SJSA1 (cell line): ENCODE measurements around the gene THRB. TPM values are rescaled to one million over a fixed set of nuclear protein-coding genes. Genes with fewer than 3 reads are reported as not detected.

ENCODE experiments used
- DNase-seq, 2 experiments: peaks; one replicate each; pipeline ENCODE4 v3.0.0-alpha.2; 2015 to 2020; ENCODE audit warnings: low spot score in 2 of 2, low read depth in 1 of 2
- H3K27ac ChIP-seq: fragments of 250-450 bp; sonication (Bioruptor Pico); 2 replicates; pipeline ENCODE4 v1.5.1; 2020; ENCODE audit warnings: mild to moderate bottlenecking, moderate library complexity
- H3K27me3 ChIP-seq: fragments of 250-450 bp; sonication (Bioruptor Pico); replicated peaks from 2 replicates; pipeline ENCODE4 v1.5.1; 2020; ENCODE audit warnings: mild to moderate bottlenecking, moderate library complexity
- H3K36me3 ChIP-seq: fragments of 250-450 bp; sonication (Bioruptor Pico); 2 replicates; pipeline ENCODE4 v1.5.1; 2020; ENCODE audit warnings: mild to moderate bottlenecking
- H3K4me1 ChIP-seq: fragments of 250-450 bp; sonication (Bioruptor Pico); replicated peaks from 2 replicates; pipeline ENCODE4 v1.6.1; 2021; ENCODE audit warnings: mild to moderate bottlenecking
- H3K4me3 ChIP-seq: fragments of 250-450 bp; sonication (Bioruptor Pico); 2 replicates; pipeline ENCODE4 v1.5.1; 2020; ENCODE audit warnings: mild to moderate bottlenecking
- H3K9me3 ChIP-seq: fragments of 250-450 bp; sonication (Bioruptor Pico); replicated peaks from 2 replicates; pipeline ENCODE4 v1.5.1; 2020; ENCODE audit warnings: mild to moderate bottlenecking
- total RNA-seq: library from RNA; depleted of rRNA; stranded (reverse); fragments of >200 nt; shearing (Covaris generic); gene quantifications from 2 replicates; pipeline ENCODE4 v1.2.3, GENCODE V29; 2014

Gene THRB
- total RNA-seq, 1 experiment from 2014 or later = 3.2 TPM

DNA sequence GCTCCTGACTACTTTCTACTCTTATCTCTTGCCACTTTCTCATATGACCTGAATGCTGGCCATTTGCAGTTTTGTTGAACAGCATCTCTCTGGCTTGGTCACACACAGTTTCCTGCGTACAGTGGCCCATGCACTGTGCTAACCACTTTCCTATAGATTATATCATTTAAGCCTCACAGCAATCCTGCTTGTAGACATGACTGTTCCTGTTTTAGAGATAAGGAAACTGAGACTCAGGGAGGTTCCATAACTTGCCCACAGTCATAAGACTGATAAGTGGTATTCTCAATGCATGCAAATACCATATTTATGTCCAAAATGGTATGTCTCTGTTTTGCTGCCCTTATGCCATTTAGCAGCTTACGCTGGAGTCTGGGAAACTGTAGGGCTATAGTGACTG is 320.0 kb downstream of the THRB start:
- Histone ChIP-seq H3K27me3 (no peaks in the 10 kb centered on the region), H3K9me3 (no peaks in the 10 kb centered on the region), H3K36me3 (no peaks in the 10 kb centered on the region), H3K4me3 (no peak overlapping the region), H3K4me1 (no peaks in the 10 kb centered on the region), H3K27ac (no peak overlapping the region)
- no peak for DNase-seq

DNA sequence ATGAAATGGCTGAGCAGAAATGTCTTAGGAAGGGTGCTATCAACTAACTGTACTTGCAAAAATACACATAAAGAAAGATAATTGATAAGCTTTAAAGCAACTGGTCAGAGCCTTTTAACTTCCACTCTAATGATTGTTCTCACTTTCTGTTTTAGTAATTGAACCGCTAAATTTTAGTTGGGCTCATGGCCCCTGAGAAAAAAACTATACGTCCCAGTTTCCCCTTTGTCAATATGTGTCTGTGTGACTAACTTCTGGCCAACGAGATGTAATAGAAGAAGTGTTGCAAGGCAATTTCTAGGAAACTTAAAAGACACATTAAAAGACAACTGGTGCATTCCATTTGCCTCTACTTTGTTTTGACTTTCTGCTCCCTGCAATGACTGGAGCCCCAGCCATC is 325.7 kb downstream of the THRB start:
- H3K27ac ChIP-seq = no peak overlapping the region
- DNase-seq = no peak
- no peak overlapping the region for H3K4me3 ChIP-seq
- H3K27me3 ChIP-seq = no peaks in the 10 kb centered on the region
- H3K4me1 ChIP-seq = no peaks in the 10 kb centered on the region
- H3K36me3 ChIP-seq = no peaks in the 10 kb centered on the region
- H3K9me3 ChIP-seq = no peaks in the 10 kb centered on the region

DNA sequence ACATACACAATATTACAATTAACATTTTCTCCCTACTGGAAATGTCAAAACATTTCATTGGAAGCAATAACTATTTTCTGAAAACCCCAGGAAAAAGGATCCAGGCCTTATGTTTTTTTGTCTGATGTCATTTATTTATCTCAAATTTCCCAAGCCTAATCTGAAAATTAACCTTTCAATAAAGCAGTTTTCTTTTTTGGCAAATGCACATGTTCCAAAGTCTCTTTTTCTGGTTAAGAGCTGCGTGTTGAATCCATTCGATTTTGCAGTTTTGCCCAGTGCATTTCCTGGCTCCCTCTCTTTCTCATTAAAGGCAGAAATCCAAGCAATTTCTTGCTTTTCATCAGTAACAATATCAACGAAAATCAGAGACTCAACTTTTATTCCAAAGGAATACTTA is 327.2 kb downstream of the THRB start:
- DNase-seq = no peak
- Histone ChIP-seq H3K36me3 (no peaks in the 10 kb centered on the region), H3K27ac (no peak overlapping the region), H3K27me3 (no peaks in the 10 kb centered on the region), H3K4me1 (no peaks in the 10 kb centered on the region), H3K4me3 (no peak overlapping the region), H3K9me3 (no peaks in the 10 kb centered on the region)

DNA sequence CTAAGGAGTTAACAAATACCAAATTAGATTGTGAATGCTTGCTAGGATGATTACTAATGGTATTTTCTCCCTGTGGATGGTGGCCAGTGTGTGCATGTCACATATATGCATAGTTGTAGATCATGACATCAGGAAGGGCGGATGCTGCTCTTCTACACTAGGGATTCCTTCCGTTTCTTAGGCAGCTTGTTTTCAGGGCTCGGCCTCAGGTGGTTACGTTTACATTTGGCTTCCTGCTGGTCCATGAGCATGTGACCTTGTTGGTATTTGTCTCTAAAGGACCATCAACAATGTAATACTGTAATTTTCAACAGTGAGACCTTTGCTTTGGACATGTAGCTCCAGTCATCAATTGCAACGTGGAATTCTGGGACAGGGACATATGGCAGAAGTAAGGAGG is 328.1 kb downstream of the THRB start:
- Histone ChIP-seq H3K4me3 (no peak overlapping the region), H3K9me3 (no peaks in the 10 kb centered on the region), H3K27me3 (no peaks in the 10 kb centered on the region), H3K27ac (no peak overlapping the region), H3K36me3 (no peaks in the 10 kb centered on the region), H3K4me1 (no peaks in the 10 kb centered on the region)
- no peak for DNase-seq

DNA sequence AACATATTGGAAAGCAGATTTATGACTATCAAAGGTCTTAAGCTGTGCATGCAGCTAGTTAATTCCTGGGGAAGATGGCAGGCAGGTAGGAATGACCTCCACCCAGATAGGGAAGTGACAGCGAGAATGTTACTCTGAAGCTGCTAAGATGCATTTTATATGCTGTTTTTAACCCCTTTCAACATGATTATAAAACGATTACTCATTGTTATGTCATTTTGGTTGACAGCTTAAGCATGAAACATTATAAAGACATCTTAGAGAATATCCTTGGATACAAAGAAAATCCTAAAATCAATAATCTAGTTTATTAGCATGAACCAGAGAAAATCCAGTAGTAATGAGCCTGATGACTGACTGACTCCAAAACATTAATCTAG is 329.1 kb downstream of the THRB start:
- H3K4me1 ChIP-seq = no peaks in the 10 kb centered on the region
- no peaks in the 10 kb centered on the region for H3K9me3 ChIP-seq
- H3K4me3 ChIP-seq = no peak overlapping the region
- no peak for DNase-seq
- H3K27ac ChIP-seq = no peak overlapping the region
- no peaks in the 10 kb centered on the region for H3K27me3 ChIP-seq
- H3K36me3 ChIP-seq = no peaks in the 10 kb centered on the region

DNA sequence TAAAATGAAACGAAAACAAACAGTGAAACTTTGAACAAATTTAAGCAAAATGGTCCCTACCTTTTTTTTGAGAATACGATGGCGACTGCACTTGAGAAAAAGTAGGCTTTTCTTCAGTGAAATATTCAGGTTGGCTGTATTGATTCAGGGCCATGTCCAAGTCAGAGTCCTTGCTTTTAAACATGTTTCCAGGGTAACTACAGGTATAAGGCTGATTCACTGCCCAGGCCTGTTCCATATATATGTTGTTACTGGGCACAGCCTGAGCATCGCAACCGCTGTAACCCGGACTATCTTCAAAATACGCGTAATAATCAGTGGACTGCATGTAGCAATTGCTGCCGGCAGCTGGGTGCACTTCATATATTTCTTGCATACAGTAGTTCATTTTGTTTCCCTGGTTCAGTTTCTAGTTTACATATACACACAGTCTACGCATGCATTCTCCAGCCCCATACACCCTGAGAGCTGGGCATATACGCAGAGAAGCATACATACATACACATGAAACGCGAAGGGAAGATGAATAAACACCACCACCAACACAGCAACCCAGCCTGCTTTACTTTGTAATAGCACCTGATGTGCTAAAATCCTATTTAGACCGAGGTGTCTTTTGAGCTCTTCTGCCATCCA is 329.6 kb downstream of the THRB start:
- no peaks in the 10 kb centered on the region for H3K9me3 ChIP-seq
- no peak overlapping the region for H3K27ac ChIP-seq
- no peak for DNase-seq
- H3K4me1 ChIP-seq = no peaks in the 10 kb centered on the region
- H3K36me3 ChIP-seq = no peaks in the 10 kb centered on the region
- H3K4me3 ChIP-seq = no peak overlapping the region
- no peaks in the 10 kb centered on the region for H3K27me3 ChIP-seq

DNA sequence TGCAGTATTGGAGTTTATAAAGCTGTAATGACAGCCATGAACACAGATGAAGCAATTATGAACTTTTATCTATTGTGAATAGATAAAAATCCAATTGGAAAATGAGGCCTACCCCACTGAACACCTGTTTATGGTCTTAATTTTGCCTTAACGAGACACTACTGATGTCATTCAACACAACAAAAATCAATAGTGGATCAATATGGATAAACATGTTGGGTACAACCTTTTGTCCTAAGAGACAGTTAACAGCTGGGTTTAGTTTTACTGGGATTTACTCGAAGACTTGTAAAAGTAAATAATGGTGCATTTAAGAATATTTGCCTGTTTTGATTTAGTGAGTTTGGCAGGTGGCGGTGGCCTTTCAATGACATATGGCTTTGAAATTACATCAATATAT is 331.7 kb downstream of the THRB start:
- no peak for DNase-seq
- no peak overlapping the region for H3K27ac ChIP-seq
- no peak overlapping the region for H3K4me3 ChIP-seq
- no peaks in the 10 kb centered on the region for H3K9me3 ChIP-seq
- H3K4me1 ChIP-seq = no peaks in the 10 kb centered on the region
- H3K27me3 ChIP-seq = no peaks in the 10 kb centered on the region
- H3K36me3 ChIP-seq = no peaks in the 10 kb centered on the region

DNA sequence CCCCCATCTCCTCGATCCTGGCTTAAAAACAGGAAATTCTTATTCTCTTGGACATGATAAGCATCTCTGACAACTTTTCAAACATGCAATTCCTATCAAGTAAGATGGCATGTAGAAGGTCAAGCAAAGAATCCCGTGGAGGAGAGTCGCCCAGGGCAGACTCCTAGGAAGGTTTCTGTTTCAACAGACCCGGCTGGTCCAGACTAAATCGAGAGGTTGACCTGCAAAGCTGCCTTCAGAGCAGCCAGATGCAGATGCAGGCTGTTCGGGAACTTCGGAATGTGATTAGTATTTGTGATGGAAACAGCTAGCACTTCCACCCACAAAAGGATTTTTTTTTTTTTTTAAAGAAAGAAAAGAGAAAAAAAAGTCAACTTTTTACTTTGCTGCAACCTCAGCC is 332.8 kb downstream of the THRB start:
- Histone ChIP-seq H3K4me1 (peaks cover 4% of the 10 kb centered on the region), H3K27ac (no peak overlapping the region), H3K9me3 (no peaks in the 10 kb centered on the region), H3K4me3 (no peak overlapping the region), H3K36me3 (no peaks in the 10 kb centered on the region), H3K27me3 (no peaks in the 10 kb centered on the region)
- DNase-seq = no peak

DNA sequence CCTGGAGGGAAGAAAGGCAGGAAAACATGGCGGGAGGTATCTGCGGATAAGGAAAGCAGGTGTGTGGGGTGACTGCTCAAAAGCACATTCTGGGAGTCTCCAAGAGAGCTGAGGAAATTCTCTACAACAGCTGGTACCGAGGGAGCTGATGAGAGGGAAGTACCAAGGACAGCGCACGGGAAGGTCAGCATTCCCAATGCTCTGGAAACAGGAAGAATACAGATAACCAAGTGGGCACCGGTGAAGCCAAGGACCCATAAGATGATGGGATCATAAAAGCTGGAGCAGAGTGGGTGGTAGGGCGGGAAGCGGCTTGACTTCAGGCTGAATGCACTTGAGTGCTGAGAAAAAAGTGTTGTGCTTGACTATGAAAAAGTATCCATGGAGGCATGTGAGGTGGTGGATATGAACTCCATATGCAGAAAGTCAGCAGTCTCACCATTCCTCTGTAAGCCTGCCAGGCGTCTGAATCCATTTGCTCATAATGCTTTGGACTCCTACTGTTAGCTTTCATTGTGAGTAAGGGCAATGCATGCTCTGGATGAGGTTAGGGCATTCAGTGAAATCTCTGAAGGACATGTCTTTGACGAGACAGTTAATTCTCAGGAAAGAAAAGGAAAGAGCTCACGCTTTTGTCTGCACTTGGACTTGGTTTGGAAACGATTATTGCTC is 334.1 kb downstream of the THRB start:
- no peak for DNase-seq
- Histone ChIP-seq H3K27me3 (no peaks in the 10 kb centered on the region), H3K4me3 (no peak overlapping the region), H3K9me3 (no peaks in the 10 kb centered on the region), H3K36me3 (no peaks in the 10 kb centered on the region), H3K27ac (no peak overlapping the region), H3K4me1 (peaks cover 14% of the 10 kb centered on the region)

DNA sequence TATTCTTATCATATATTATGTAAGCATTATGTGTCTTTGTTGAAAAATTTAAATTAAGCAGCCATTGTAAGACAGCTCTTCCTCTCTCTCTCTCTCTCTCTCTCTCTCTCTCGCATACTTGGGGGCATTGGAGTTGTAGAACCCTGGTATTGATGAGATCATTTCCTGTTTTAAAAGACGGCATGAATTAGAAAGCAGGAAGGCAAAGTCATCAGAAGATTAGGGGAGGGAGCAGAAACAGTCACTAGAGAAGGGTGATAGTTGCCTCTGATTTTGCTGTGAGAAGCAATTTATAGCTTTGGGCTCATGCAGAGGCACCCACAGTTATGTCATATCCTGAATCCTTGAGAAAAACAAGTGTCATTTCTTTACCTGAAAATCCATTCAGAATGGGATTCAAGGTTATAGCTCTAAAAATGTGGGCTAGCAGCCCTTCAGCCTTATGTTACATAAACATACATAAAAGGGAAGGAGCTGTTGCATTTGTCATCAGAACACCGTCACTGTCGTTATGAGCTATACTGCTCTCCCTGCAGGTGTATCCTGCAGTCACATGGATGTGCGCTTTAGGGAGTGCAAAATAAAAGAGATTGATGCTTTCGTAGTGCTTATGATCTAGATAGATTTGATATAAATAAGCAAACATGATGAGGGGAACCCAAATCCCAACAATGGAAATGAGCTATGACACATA is 335.7 kb downstream of the THRB start:
- no peaks in the 10 kb centered on the region for H3K9me3 ChIP-seq
- no peak overlapping the region for H3K4me3 ChIP-seq
- H3K4me1 ChIP-seq = peaks cover 14% of the 10 kb centered on the region
- H3K27ac ChIP-seq = no peak overlapping the region
- no peaks in the 10 kb centered on the region for H3K36me3 ChIP-seq
- H3K27me3 ChIP-seq = no peaks in the 10 kb centered on the region
- no peak for DNase-seq

DNA sequence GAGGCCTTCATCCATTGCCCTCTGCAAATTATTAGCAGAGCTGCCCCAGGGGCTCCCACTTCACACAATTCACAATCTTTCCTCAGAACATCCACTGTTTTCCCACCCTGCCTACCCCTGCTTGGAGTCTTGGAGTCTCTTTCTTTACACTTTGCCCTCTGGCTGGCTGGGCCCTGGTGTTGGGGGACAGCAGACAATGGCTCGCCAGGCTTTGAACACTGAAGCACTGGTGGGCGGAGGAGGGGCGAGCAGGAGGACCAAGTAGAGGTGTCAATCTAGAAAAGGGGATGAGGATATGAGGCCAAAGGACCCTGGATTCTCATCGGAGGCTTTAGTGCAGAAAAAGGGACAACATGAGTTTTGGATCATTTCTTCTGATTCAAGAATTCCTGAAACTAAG is 337.5 kb downstream of the THRB start:
- peaks cover 14% of the 10 kb centered on the region for H3K4me1 ChIP-seq
- no peak overlapping the region for H3K4me3 ChIP-seq
- no peaks in the 10 kb centered on the region for H3K27me3 ChIP-seq
- H3K36me3 ChIP-seq = no peaks in the 10 kb centered on the region
- H3K27ac ChIP-seq = no peak overlapping the region
- H3K9me3 ChIP-seq = no peaks in the 10 kb centered on the region
- DNase-seq = no peak

DNA sequence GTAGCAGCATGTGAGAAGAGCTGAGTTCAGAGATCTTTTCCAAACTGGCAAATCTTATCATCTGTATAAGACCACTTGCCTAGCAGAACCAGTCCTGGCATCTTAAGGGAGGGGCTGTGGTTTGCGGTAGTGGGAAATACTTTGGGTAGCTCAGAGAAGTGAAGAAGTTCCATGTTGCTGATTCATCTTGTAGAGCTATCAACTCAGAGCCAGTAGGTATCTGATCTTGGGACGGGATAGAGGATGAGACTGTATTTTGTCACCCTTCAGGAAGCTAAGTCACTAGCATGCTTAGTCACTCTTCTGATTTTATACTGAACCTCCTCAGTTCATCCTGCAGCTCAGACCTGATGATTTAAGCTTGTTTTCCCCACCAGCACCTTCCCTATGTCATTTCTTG is 338.2 kb downstream of the THRB start:
- H3K27ac ChIP-seq = peak overlapping the region; percentile 12
- H3K27me3 ChIP-seq = no peaks in the 10 kb centered on the region
- H3K4me1 ChIP-seq = peaks cover 14% of the 10 kb centered on the region
- DNase-seq = peak; percentile 67 to 69
- no peak overlapping the region for H3K4me3 ChIP-seq
- no peaks in the 10 kb centered on the region for H3K9me3 ChIP-seq
- H3K36me3 ChIP-seq = no peaks in the 10 kb centered on the region

DNA sequence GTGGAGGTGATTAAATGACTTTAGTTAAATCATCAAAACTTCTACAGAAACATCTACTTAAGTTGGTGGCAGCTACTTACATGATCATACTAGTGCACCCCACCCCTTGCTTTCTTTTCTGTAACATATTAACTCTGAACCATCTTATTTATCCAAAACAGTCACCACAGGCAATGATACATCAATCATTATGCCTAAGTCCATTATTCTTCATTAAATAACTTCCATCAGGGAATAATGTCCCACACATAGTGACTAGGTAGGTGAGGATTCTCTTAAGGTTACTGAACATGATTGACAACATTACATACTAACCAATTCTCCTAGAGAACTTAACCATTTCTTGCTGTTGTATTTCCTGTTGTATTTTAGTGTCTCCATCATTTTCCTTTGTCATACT is 339.4 kb downstream of the THRB start:
- no peak for DNase-seq
- H3K4me3 ChIP-seq = no peak overlapping the region
- H3K4me1 ChIP-seq = peaks cover 14% of the 10 kb centered on the region
- H3K27ac ChIP-seq = no peak overlapping the region
- H3K36me3 ChIP-seq = no peaks in the 10 kb centered on the region
- H3K9me3 ChIP-seq = no peaks in the 10 kb centered on the region
- no peaks in the 10 kb centered on the region for H3K27me3 ChIP-seq

DNA sequence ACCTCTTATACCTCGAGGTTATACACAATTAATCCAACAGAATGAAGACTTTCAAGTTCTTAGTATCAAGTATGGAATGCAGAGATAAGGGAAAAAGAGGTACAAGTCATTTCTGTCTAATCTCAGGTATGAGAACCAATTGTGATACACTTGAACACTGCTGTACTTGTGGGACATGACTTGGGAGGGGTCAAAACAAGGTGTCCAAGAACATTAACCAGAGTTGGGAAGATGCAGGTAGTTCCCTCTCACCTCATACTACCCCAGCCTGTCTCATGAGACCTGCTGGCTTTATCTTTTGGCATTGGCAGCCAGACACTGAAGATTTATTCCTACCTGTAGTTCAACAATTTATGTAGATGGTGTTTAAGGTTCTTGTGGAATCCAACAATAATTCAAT is 339.9 kb downstream of the THRB start:
- Histone ChIP-seq H3K4me3 (no peak overlapping the region), H3K9me3 (no peaks in the 10 kb centered on the region), H3K36me3 (no peaks in the 10 kb centered on the region), H3K27ac (no peak overlapping the region), H3K4me1 (peaks cover 14% of the 10 kb centered on the region), H3K27me3 (no peaks in the 10 kb centered on the region)
- DNase-seq = no peak
